ENCODE results near the gene GDE1.

Gene GDE1

DNA sequence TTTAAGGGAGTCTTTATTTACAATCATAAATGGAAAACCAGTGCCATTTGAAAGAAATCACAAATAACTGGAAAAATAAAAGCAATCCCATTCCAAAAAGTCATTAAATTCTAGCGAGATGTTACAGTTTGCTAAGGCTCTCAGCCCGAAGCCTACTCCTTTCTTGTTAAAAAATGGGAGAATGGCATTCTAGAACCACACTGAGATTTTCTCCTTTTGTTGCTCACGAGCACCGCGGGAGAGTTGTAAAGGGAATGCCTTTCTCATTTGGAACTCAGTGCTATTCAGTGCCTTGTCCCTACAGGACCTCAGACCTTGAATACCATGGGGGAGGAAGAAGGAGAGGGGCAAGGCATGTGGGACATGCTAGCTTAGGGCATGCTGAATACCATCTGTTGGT is 36.3 kb downstream of the GDE1 start:
- no peak for DNase-seq

GRCh38 chr16:19484096-19484495 is 37.8 kb downstream of the GDE1 start:
- no peak for DNase-seq

DNA sequence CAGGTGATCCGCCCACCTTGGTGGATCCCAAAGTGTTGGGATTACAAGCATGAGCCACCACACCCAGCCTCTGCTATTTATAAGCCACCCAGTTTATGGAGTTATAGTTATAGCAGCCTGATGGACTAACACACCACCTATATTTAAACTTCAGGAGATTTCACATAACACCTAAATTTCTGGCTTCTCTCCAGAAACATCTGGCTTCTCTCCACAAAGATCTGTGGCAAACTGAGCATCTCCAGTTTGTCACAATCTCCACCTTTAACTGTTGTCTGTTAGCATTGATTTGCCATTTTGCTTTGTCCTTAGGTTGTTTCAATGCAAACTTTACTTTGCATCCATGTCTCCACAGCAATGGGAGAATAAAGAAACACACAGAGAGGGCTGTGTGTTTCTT is 39.6 kb downstream of the GDE1 start:
- no peak for DNase-seq

- no peak for DNase-seq
These were observed 40.1 kb downstream of the GDE1 start for GRCh38 chr16:19481769-19482168.

GRCh38 chr16:19481296-19481695 is 40.6 kb downstream of the GDE1 start:
- DNase-seq = no peak

DNA sequence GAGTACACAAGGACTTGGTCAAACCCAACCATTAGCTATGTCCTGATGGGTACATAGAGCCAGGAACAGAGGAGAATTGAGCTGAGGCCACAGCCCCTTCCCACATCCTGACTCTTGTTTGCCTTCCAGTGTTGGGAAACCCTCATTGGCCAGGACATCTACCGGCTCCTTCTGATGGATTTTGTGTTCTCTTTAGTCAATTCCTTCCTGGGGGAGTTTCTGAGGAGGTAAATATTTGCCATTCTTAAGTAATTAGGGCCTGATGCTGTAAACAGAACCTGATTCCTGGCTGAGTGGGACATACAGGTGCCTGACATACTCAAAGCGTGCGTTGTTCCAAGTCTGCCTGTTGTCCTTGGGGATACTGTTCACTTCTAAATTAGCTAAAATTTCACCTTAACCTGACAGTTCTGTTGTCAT is 42.6 kb downstream of the GDE1 start:
- no peak for DNase-seq

GRCh38 chr16:19478505-19478904 is 43.4 kb downstream of the GDE1 start:
- no peak for DNase-seq

DNA sequence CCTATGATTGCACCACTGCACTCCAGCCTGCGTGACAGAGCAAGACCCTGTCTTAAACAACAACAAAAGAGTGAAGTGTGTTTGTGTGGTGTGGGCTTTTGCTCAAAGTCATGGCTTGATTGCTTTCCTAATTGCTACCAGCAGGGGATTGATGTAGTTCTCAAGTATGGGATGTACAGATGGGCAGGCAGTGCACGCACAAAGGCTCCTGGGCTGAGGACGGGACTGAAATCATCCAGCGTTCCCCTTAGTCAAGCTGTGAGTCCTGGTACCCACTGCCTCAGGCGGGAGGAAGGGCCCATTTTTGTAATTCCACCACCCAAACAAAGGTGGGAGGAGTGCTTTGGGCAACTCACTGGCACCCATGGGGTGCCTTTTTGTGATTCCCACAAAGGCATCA is 47.3 kb downstream of the GDE1 start:
- no peak for DNase-seq

DNA sequence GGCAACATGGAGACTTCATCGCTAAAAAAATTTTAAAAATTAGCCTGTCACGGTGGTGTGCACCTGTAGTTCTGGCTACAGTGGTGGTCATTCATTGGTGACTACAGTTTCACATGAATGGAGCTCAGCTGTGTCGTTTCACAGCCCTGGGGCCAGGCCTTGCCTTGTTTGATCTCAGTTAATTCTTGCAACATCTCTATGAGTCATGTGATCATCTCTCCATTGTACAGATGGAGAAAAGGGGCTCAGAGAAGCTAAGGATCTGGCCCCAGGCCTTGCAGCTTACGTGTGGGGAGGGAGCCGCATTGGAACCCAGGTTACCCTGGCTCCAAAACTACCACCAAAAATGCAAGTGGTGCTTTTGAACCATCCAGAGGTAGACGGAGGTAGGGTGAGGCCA is 49.4 kb downstream of the GDE1 start:
- no peak for DNase-seq

DNA sequence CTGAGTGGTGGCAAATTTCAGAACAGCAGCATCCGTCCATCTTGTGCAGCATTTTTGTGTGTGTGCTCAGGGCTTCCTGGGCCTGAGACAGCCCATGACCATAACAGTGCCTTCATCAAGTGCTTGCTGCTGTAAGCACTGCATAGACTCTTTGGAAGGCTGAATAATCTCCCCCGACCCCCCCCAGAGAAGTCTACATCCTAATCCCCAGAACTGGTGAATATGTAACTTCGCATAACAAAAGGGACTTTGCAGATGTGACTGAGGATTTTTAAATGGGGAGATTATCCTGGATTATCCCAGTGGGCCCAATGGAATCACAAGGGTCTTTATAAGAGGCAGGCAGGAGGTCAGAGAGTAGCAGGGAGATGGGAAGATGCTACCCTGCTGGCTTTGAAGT is 53.6 kb downstream of the GDE1 start:
- DNase-seq = no peak

DNA sequence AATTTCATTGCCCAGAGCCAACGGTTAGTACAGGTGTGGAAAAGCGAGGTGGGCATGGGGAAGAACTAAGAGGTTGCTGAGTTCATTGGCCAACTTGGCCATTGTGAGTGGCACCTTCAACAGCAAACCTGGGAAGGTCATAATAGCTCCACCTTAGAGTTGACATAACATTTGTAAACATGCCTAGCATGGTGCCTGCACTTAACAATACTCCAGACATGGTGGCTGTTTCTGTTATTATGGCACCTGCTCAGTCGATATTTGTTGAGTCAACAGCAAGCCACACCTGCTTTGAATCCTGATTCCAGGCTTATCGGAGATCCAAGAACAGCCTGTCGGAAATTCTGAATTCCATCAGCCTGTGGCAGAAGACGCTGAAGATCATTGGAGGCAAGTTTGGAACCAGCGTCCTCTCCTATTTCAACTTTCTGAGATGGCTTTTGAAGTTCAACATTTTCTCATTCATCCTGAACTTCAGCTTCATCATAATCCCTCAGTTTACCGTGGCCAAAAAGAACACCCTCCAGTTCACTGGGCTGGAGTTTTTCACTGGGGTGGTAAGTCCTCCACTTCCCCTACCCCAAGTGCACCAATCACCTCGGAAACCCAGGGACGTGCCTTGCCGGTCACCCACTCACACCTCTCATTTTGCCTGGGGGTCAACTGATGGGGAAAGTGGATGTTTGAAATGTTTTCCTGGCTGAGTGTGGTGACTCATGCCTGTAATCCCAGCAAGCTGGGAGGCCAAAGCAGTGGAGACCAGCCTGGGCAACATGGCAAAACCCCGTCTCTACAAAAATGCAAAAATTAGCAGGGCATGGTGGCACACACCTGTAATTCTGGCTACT is 58.2 kb downstream of the GDE1 start:
- no peak for DNase-seq

DNA sequence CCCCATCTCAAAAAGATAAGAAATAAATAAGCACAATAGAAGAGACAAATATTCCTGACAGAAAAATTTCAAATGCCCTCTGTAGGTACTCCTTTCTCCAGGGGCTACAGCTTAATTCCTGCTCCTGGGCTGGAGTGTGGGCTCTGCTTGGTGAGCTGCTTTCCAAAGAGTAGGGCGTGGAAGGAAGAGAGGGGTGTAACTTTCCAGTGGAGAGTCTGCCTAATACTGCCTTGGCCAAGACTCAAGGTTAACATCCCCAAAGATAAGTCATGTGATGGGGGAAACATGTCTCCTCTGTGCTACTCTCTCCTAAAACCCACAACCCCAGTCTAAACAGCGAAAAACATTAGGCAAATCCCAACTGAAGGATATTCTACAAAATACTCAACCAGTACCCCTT is 61.5 kb downstream of the GDE1 start:
- no peak for DNase-seq

DNA sequence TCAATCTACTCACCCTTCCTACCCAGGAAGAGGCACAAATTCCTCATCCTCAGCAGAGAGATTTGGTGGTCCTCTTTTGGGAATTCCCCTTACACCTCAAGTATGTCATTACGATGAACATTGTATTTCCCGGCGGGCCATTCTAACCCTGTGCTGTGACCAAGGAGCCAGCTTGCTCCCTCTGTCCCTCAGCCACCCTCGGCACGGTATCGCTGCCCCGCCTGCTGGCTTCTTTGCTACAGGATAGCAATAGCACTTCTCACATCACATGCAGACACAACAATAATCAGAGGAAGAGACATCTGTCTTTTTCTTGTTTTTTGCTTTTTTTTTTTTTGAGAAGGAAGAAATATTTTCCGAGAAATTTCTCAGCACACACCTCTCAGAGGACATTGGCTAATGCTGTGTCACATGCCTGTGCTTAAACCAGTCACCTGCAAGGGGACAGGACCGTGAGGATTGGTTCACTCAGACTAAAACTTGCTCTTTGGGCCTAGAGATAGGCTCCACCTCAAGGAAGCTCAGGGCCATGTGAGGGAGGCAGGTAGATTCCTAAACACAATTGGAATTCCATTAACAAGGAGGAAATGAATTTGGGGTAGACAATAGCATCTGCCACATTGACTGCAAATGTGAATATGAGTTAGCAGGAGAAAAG is 63.0 kb downstream of the GDE1 start:
- DNase-seq = no peak

All from SIG-M5 (cell line).